MCF 10A (cell line): Measurements from ENCODE around the gene MAGI3. TPM values are rescaled to one million over a fixed set of nuclear protein-coding genes. Genes with fewer than 3 reads are reported as not detected.

Experiments
- BruUV-seq: library from RNA; stranded (reverse); fragments of 400-500 nt; replicated peaks from 2 replicates; lab custom pipeline; 2021; lab: Mats Ljungman, UMichigan
- CTCF ChIA-PET: fragments of 300-600 bp; sonication (Branson Sonifier 250); formaldehyde crosslinking; extraction: SDS; loops from one replicate; lab custom pipeline; 2021; ENCODE audit warnings: antibody characterized with exemption, inconsistent platforms; lab: Yijun Ruan, JAX
- POLR2A ChIA-PET: fragments of 300-600, 350-650 bp; sonication (Branson Sonifier 250); formaldehyde crosslinking; extraction: SDS; loops from one replicate; lab custom pipeline; 2020; ENCODE audit warnings: antibody characterized with exemption, inconsistent platforms; lab: Yijun Ruan, JAX
- DNase-seq: peaks from one replicate; pipeline ENCODE4 v3.0.0-alpha.2; 2018; ENCODE audit not compliant: unreplicated experiment
- H3K27ac Mint-ChIP-seq: one replicate; pipeline ENCODE4 v1.8.0; 2022; ENCODE audit warnings: mild to moderate bottlenecking, low read depth, mixed read lengths; ENCODE audit not compliant: unreplicated experiment
- H3K27me3 Mint-ChIP-seq: one replicate; pipeline ENCODE4 v1.8.0; 2022; ENCODE audit warnings: mixed read lengths; ENCODE audit not compliant: insufficient read depth, unreplicated experiment
- H3K36me3 Mint-ChIP-seq: one replicate; pipeline ENCODE4 v1.8.0; 2022; ENCODE audit warnings: mild to moderate bottlenecking, moderate library complexity, mixed read lengths; ENCODE audit not compliant: insufficient read depth, unreplicated experiment
- H3K4me1 Mint-ChIP-seq: one replicate; pipeline ENCODE4 v1.8.0; 2022; ENCODE audit warnings: mixed read lengths; ENCODE audit not compliant: insufficient read depth, unreplicated experiment
- H3K4me3 Mint-ChIP-seq: one replicate; pipeline ENCODE4 v1.8.0; 2022; ENCODE audit warnings: mild to moderate bottlenecking, moderate library complexity, mixed read lengths; ENCODE audit not compliant: unreplicated experiment
- H3K9me3 Mint-ChIP-seq: one replicate; pipeline ENCODE4 v1.8.0; 2022; ENCODE audit warnings: mixed read lengths; ENCODE audit not compliant: unreplicated experiment
- CTCF ChIP-seq: fragments of 200-600 bp; IDR thresholded peaks from one replicate; pipeline ENCODE4 v1.8.0; 2022; ENCODE audit warnings: antibody characterized with exemption, mild to moderate bottlenecking; ENCODE audit not compliant: unreplicated experiment
- intact Hi-C: fragments of 100-400 bp; cut with micrococcal nuclease; formaldehyde crosslinking; loops from 2 replicates; pipeline ENCODE4 v1.14.1; 2022
- total RNA-seq: library from RNA; stranded (reverse); gene quantifications from 2 replicates; pipeline ENCODE4 v1.2.3, GENCODE V29; 2022

MAGI3 gene
- total RNA-seq, 1 experiment from 2014 or later: 14.3 TPM

DNA sequence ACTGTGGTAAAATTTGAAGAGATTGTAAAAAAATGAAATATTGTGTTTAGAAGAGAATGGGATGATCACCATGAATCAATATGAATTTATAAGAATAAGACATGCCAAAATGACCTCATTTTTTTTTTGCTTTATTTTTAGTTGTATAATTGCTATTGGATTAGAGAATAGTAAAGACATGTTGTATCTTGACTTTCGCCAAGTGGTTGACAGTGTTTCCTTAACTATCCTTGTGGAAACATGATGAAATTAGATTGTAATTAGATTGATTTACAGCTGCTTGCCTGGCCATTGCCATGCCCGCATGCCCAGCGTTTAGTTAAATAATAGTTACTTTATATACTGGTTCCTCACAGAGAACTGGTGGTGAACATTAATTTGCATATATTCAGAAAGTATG, 154.9 kb downstream of the MAGI3 start:
- H3K9me3 Mint-ChIP-seq: no peaks in the 10 kb centered on the region
- DNase-seq: no peak
- H3K4me1 Mint-ChIP-seq: peaks cover 25% of the 10 kb centered on the region
- BruUV-seq: no TSS peak
- no peaks in the 10 kb centered on the region for H3K36me3 Mint-ChIP-seq
- H3K27ac Mint-ChIP-seq: no peak overlapping the region
- H3K27me3 Mint-ChIP-seq: no peaks in the 10 kb centered on the region
- TF ChIP-seq CTCF: no peak
- ChIA-PET POLR2A (interaction anchor here (0.6 kb wide), 1 partner anchor 575 kb away, joined by 3 read pairs; no protein-coding TSS in a partner anchor), CTCF (interaction anchor here (0.5 to 0.6 kb wide), 2 partner anchors 11 to 211 kb away, joined by 3 to 4 read pairs; no protein-coding TSS in a partner anchor)
- H3K4me3 Mint-ChIP-seq: no peak overlapping the region
- intact Hi-C loops: no loop called here

DNA sequence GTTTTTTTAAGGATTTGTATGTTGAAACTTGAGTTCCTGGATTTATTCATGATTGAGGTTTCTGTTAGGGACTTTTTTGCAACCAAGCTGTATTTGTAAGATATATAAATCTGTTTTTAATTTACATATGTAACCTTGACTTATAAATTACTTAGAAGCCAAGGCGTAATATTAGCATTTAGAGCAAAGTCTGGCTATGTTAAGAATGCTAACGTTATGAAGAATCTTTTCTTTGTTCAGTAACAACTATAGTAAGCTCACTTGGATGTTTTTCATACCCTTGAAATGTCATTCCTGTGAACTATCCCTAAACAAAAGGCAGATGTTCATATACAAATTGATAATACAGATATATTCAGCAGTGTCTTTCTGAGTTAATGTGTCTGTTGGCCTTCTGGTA, 155.3 kb downstream of the MAGI3 start:
- POLR2A ChIA-PET: no interaction called here
- no peak for TF ChIP-seq CTCF
- intact Hi-C loops: no loop called here

DNA sequence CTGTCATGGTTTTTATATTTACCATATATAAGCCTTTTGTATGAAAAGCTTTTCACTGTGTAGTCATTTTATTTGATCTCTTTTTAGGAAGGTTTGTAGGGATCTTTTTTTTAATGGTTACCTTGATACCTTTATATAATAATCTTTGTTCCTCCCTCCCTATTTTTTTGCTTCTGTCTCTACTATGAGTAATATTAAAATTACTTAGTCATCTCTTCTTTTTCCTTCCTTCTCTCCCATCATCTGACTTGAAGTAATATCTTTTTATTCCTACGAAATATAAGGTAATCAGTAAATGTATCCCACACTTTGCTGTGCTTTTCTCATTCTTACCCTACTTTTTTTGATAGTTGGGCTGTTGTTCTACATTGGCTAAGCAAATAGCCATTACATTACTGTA, 161.4 kb downstream of the MAGI3 start:
- H3K27ac Mint-ChIP-seq: peak overlapping the region; percentile 36
- TF ChIP-seq CTCF: no peak
- no peaks in the 10 kb centered on the region for H3K36me3 Mint-ChIP-seq
- CTCF ChIA-PET: interaction anchor here (1.0 kb wide), 1 partner anchor 17 kb away, joined by 3 read pairs; no protein-coding TSS in a partner anchor
- peaks cover 18% of the 10 kb centered on the region for H3K4me1 Mint-ChIP-seq
- POLR2A ChIA-PET: interaction anchor here (0.8 to 2.3 kb wide), 3 partner anchors 9 to 379 kb away, joined by 3 to 8 read pairs (median 4); no protein-coding TSS in a partner anchor
- no TSS peak for BruUV-seq
- no peaks in the 10 kb centered on the region for H3K27me3 Mint-ChIP-seq
- DNase-seq: no peak
- intact Hi-C loops: no loop called here
- no peaks in the 10 kb centered on the region for H3K9me3 Mint-ChIP-seq
- H3K4me3 Mint-ChIP-seq: no peak overlapping the region

More for the DNA sequence above, 155.3 kb downstream of the MAGI3 start:
- Mint-ChIP-seq H3K27ac (no peak overlapping the region), H3K27me3 (no peaks in the 10 kb centered on the region), H3K36me3 (no peaks in the 10 kb centered on the region), H3K4me1 (peaks cover 21% of the 10 kb centered on the region), H3K9me3 (no peaks in the 10 kb centered on the region), H3K4me3 (no peak overlapping the region)
- BruUV-seq: TSS peak; percentile 33
- DNase-seq: no peak
- CTCF ChIA-PET: interaction anchor here (0.5 kb wide), 1 partner anchor 10 kb away, joined by 3 read pairs; no protein-coding TSS in a partner anchor

- ChIA-PET CTCF (interaction anchor here (1.0 kb wide), 1 partner anchor 17 kb away, joined by 3 read pairs; no protein-coding TSS in a partner anchor), POLR2A (interaction anchor here (0.8 to 2.3 kb wide), 3 partner anchors 9 to 379 kb away, joined by 3 to 8 read pairs (median 4); no protein-coding TSS in a partner anchor)
- Mint-ChIP-seq H3K27me3 (no peaks in the 10 kb centered on the region), H3K36me3 (no peaks in the 10 kb centered on the region), H3K9me3 (no peaks in the 10 kb centered on the region), H3K27ac (no peak overlapping the region), H3K4me3 (no peak overlapping the region), H3K4me1 (peaks cover 18% of the 10 kb centered on the region)
- no peak for TF ChIP-seq CTCF
- intact Hi-C loops: no loop called here
- no peak for DNase-seq
- BruUV-seq: TSS peak; percentile 43
Measured at GRCh38 chr1:113552244-113552643, 161.9 kb downstream of the MAGI3 start.
